ENCODE data around the gene PFN1.

DNA sequence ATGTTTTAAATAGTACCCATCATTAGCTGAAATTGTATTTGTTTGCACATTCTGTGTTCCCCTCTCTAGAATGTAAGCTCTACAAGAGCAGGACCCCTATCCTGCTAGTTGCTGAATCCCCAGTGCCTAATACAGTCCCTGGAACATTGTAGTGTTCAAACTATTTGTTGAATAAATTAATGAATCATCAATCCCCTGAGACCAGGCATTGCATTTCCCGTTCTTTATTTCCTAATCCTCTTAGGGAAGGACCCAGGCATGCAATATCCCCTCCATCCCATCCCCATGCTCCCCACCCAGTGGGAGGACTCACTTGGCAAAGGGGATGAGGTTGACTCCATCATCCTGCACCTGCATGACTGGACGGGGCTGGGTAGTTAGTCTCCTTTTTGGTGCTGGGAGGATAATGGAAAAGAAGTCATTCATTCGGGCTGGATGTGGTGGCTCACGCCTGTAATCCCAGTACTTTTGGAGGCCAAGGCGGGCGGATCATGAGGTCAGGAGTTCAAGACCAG, 45.8 kb upstream of the PFN1 start:
- TF ChIP-seq POLR2A (IDR thresholded peaks at IDR 0.05; ENCODE audit: low read depth, low read length) = no peak
- no peak for TF ChIP-seq POLR2AphosphoS5 (IDR thresholded peaks at IDR 0.05; ENCODE audit: low read depth, low read length)
- TF ChIP-seq PAX5 (IDR thresholded peaks at IDR 0.05; ENCODE audit: insufficient read depth, low read length, severe bottlenecking) = no peak
- no peak for TF ChIP-seq TAF1 (IDR thresholded peaks at IDR 0.05; ENCODE audit: low read depth, low read length)
- TF ChIP-seq SPI1 (IDR thresholded peaks at IDR 0.05; ENCODE audit: low read depth, low read length) = no peak
